Neural progenitor cell (in vitro differentiated cells): ENCODE measurements around the gene UAP1L1. TPM values are rescaled to one million over a fixed set of nuclear protein-coding genes. Genes with fewer than 3 reads are reported as not detected.

Experiments
- DNase-seq: peaks from one replicate; pipeline ENCODE4 v3.0.0-alpha.2; 2016; ENCODE audit warnings: low spot score
- H2AFZ ChIP-seq: fragments of 200-600 bp; sonication (generic); replicated peaks from 2 replicates; pipeline ENCODE4 v1.6.1; 2016; ENCODE audit warnings: antibody characterized with exemption
- H3F3A ChIP-seq: fragments of 200-600 bp; sonication (generic); 2 replicates; pipeline ENCODE4 v1.6.1; 2016; ENCODE audit warnings: antibody characterized with exemption, low read depth
- H3K27ac ChIP-seq: fragments of 200-600 bp; sonication (generic); 2 replicates; pipeline ENCODE4 v1.5.1; 2016; ENCODE audit warnings: mild to moderate bottlenecking
- H3K27me3 ChIP-seq: fragments of 200-600 bp; sonication (generic); 2 replicates; pipeline ENCODE4 v1.6.1; 2016; ENCODE audit warnings: mild to moderate bottlenecking, moderate library complexity
- H3K36me3 ChIP-seq: fragments of 200-600 bp; sonication (generic); 2 replicates; pipeline ENCODE4 v1.5.1; 2016
- H3K4me1 ChIP-seq: fragments of 200-600 bp; sonication (generic); 2 replicates; pipeline ENCODE4 v1.6.1; 2016; ENCODE audit warnings: mixed run types
- H3K4me2 ChIP-seq: fragments of 200-600 bp; sonication (generic); 2 replicates; pipeline ENCODE4 v1.6.1; 2016
- H3K4me3 ChIP-seq: fragments of 200-600 bp; sonication (generic); 2 replicates; pipeline ENCODE4 v1.5.1; 2016
- H3K79me2 ChIP-seq: fragments of 200-600 bp; sonication (generic); 2 replicates; pipeline ENCODE4 v1.6.1; 2016; ENCODE audit warnings: low read depth
- H3K9ac ChIP-seq: fragments of 200-600 bp; sonication (generic); 2 replicates; pipeline ENCODE4 v1.6.1; 2016
- H3K9me3 ChIP-seq: fragments of 200-600 bp; sonication (generic); 2 replicates; pipeline ENCODE4 v1.5.1; 2016; ENCODE audit warnings: low read depth
- H4K20me1 ChIP-seq: fragments of 200-600 bp; sonication (generic); 2 replicates; pipeline ENCODE4 v1.6.1; 2016; ENCODE audit warnings: low read depth
- H3K27ac Mint-ChIP-seq: 3 replicates; pipeline ENCODE4 v1.8.0; 2021; ENCODE audit warnings: mixed read lengths
- H3K27me3 Mint-ChIP-seq: 2 replicates; pipeline ENCODE4 v1.8.0; 2022; ENCODE audit warnings: low read depth, mild to moderate bottlenecking, inconsistent platforms, moderate library complexity, mixed read lengths; ENCODE audit not compliant: insufficient read depth
- H3K36me3 Mint-ChIP-seq: 3 replicates; pipeline ENCODE4 v1.8.0; 2021; ENCODE audit warnings: mixed read lengths
- H3K4me1 Mint-ChIP-seq: 3 replicates; pipeline ENCODE4 v1.8.0; 2021; ENCODE audit warnings: mixed read lengths
- H3K4me3 Mint-ChIP-seq: 3 replicates; pipeline ENCODE4 v1.8.0; 2021; ENCODE audit warnings: mild to moderate bottlenecking, moderate library complexity, mixed read lengths
- H3K9me3 Mint-ChIP-seq: 3 replicates; pipeline ENCODE4 v1.8.0; 2020; ENCODE audit warnings: mixed read lengths
- CTCF ChIP-seq: fragments of 200-600 bp; sonication (generic); IDR thresholded peaks from 2 replicates; pipeline ENCODE4 v1.5.1; 2017; ENCODE audit warnings: antibody characterized with exemption, mild to moderate bottlenecking
- EZH2 ChIP-seq: fragments of 200-600 bp; sonication (generic); IDR thresholded peaks from 2 replicates; pipeline ENCODE4 v1.6.1; 2017; ENCODE audit warnings: antibody characterized with exemption, mild to moderate bottlenecking, moderate library complexity
- EZH2phosphoT487 ChIP-seq: fragments of 200-600 bp; sonication (generic); IDR thresholded peaks from 2 replicates; pipeline ENCODE4 v1.6.1; 2017; ENCODE audit warnings: antibody characterized with exemption
- total RNA-seq: library from RNA; depleted of rRNA; stranded (reverse); fragments of >200 nt; gene quantifications from 2 replicates; pipeline ENCODE4 v1.2.3, GENCODE V29; 2015; ENCODE audit warnings: low replicate concordance

Gene UAP1L1
- total RNA-seq, 1 donor from 2014 or later: 0.51 TPM

GRCh38 chr9:137035507-137035834 lies 41.8 kb upstream of the UAP1L1 start:
- DNase-seq: no peak
- H4K20me1 ChIP-seq: no peaks in the 10 kb centered on the region
- no peak overlapping the region for H3K4me3 Mint-ChIP-seq
- H3K27ac Mint-ChIP-seq: no peak overlapping the region
- no peaks in the 10 kb centered on the region for H3K36me3 Mint-ChIP-seq
- H3K27ac ChIP-seq: no peak overlapping the region
- H3K9ac ChIP-seq: no peak overlapping the region
- peak overlapping the region; percentile 22 for H3K4me2 ChIP-seq
- no peaks in the 10 kb centered on the region for H3K4me1 Mint-ChIP-seq
- H3K4me3 ChIP-seq: no peak overlapping the region
- H3K9me3 Mint-ChIP-seq: no peaks in the 10 kb centered on the region
- H3F3A ChIP-seq: peaks cover 6% of the 10 kb centered on the region
- no peaks in the 10 kb centered on the region for H3K27me3 Mint-ChIP-seq
- no peaks in the 10 kb centered on the region for H3K79me2 ChIP-seq
- TF ChIP-seq EZH2phosphoT487: no peak
- no peak for TF ChIP-seq CTCF
- TF ChIP-seq EZH2: no peak
- no peaks in the 10 kb centered on the region for H3K9me3 ChIP-seq
- H2AFZ ChIP-seq: no peak overlapping the region
- H3K27me3 ChIP-seq: no peaks in the 10 kb centered on the region
- no peaks in the 10 kb centered on the region for H3K4me1 ChIP-seq
- H3K36me3 ChIP-seq: no peaks in the 10 kb centered on the region

GRCh38 chr9:137035937-137036336 lies 41.4 kb upstream of the UAP1L1 start:
- Histone ChIP-seq H3K27me3 (no peaks in the 10 kb centered on the region), H3K4me3 (no peak overlapping the region), H4K20me1 (no peaks in the 10 kb centered on the region), H3K9ac (no peak overlapping the region), H3K9me3 (no peaks in the 10 kb centered on the region), H3K4me1 (no peaks in the 10 kb centered on the region), H3K79me2 (no peaks in the 10 kb centered on the region), H3K36me3 (no peaks in the 10 kb centered on the region), H3K4me2 (no peak overlapping the region), H3F3A (peaks cover 6% of the 10 kb centered on the region), H2AFZ (no peak overlapping the region), H3K27ac (no peak overlapping the region)
- Mint-ChIP-seq H3K4me1 (no peaks in the 10 kb centered on the region), H3K9me3 (no peaks in the 10 kb centered on the region), H3K27ac (no peak overlapping the region), H3K36me3 (no peaks in the 10 kb centered on the region), H3K4me3 (no peak overlapping the region), H3K27me3 (no peaks in the 10 kb centered on the region)
- no peak for DNase-seq
- no peak for TF ChIP-seq EZH2
- no peak for TF ChIP-seq EZH2phosphoT487
- no peak for TF ChIP-seq CTCF

DNA sequence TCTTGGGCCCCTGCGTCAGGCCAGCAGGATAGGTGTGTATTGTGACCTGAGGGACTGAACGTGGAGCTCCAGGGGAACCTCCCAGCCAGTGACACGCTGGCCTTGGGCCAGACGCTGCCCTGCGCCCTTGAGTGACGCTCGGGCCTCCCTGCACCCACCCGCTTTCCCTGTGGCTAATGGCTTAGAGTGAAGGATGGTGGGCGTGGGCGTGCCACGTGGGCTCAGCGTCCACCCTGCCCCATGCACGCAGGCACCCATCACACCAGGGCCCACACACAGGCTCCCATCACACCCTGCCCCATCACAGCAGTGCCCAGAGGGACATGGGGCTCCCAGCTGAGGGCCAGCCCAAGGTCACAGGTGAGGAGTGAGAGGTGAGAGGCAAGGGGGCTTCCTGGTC lies 40.3 kb upstream of the UAP1L1 start:
- Mint-ChIP-seq H3K36me3 (no peaks in the 10 kb centered on the region), H3K9me3 (no peaks in the 10 kb centered on the region), H3K27me3 (no peaks in the 10 kb centered on the region), H3K27ac (no peak overlapping the region), H3K4me1 (no peaks in the 10 kb centered on the region), H3K4me3 (no peak overlapping the region)
- no peak overlapping the region for H3K4me3 ChIP-seq
- TF ChIP-seq EZH2phosphoT487 (no peak), EZH2 (no peak), CTCF (no peak)
- no peak overlapping the region for H2AFZ ChIP-seq
- H3K36me3 ChIP-seq: no peaks in the 10 kb centered on the region
- H3K27me3 ChIP-seq: no peaks in the 10 kb centered on the region
- peaks cover 3% of the 10 kb centered on the region for H4K20me1 ChIP-seq
- H3K4me1 ChIP-seq: no peaks in the 10 kb centered on the region
- DNase-seq: no peak
- H3K4me2 ChIP-seq: no peak overlapping the region
- no peak overlapping the region for H3K9ac ChIP-seq
- peaks cover 6% of the 10 kb centered on the region for H3F3A ChIP-seq
- no peak overlapping the region for H3K27ac ChIP-seq
- H3K9me3 ChIP-seq: no peaks in the 10 kb centered on the region
- no peaks in the 10 kb centered on the region for H3K79me2 ChIP-seq

DNA sequence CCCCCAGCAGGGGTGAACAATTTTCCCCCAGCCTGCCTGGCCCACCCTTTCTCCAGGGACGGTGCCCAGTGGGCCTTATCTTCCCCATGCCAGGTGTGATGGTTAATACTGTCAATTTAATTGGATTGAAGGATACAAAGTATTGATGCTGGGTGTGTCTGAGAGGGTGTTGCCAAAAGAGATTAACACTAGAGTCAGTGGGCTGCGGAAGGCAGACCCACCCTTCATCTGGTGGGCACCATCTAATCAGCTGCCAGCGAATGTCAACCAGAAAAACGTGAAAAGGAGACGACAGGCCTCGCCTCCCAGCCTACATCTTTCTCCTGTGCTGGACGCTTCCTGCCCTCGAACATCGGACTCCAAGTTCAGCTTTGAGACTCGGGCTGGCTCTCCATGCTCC lies 39.8 kb upstream of the UAP1L1 start:
- no peaks in the 10 kb centered on the region for H3K27me3 Mint-ChIP-seq
- Histone ChIP-seq H3F3A (peaks cover 6% of the 10 kb centered on the region), H3K4me2 (no peak overlapping the region), H3K4me1 (no peaks in the 10 kb centered on the region), H2AFZ (no peak overlapping the region), H3K4me3 (no peak overlapping the region), H3K36me3 (no peaks in the 10 kb centered on the region), H3K79me2 (no peaks in the 10 kb centered on the region), H3K27me3 (no peaks in the 10 kb centered on the region), H3K9ac (no peak overlapping the region), H3K9me3 (no peaks in the 10 kb centered on the region), H4K20me1 (peaks cover 3% of the 10 kb centered on the region), H3K27ac (no peak overlapping the region)
- H3K4me3 Mint-ChIP-seq: no peak overlapping the region
- H3K27ac Mint-ChIP-seq: no peak overlapping the region
- no peaks in the 10 kb centered on the region for H3K4me1 Mint-ChIP-seq
- no peaks in the 10 kb centered on the region for H3K36me3 Mint-ChIP-seq
- no peaks in the 10 kb centered on the region for H3K9me3 Mint-ChIP-seq
- TF ChIP-seq EZH2phosphoT487 (no peak), EZH2 (no peak), CTCF (no peak)
- DNase-seq: no peak
